DMS53 treated with DMSO at 0.1 percent for 48 hours (cell line): ENCODE results near the gene CDKN3.
"Not testable (repeated sequence)": the region's sequence is repeated elsewhere in the genome, so short reads cannot be mapped to it uniquely, and the experiment has no call there.

Experiments used
- DNase-seq: peaks from one replicate; lab custom pipeline; 2025; ENCODE audit not compliant: unreplicated experiment; lab: John Stamatoyannopoulos, UW

Gene CDKN3

GRCh38 chr14:54453990-54454389 is 57.2 kb downstream of the CDKN3 start:
- DNase-seq = not testable (repeated sequence)

GRCh38 chr14:54455363-54455762 is 58.6 kb downstream of the CDKN3 start:
- no peak for DNase-seq

- DNase-seq = not testable (repeated sequence)
Observed at GRCh38 chr14:54456820-54457608, 60.2 kb downstream of the CDKN3 start.

GRCh38 chr14:54457609-54457996 is 60.8 kb downstream of the CDKN3 start:
- no peak for DNase-seq

GRCh38 chr14:54458536-54458935 is 61.7 kb downstream of the CDKN3 start:
- not testable (repeated sequence) for DNase-seq

GRCh38 chr14:54459106-54459505 is 62.3 kb downstream of the CDKN3 start:
- no peak for DNase-seq

- DNase-seq = no peak
Observed at GRCh38 chr14:54462048-54462447, 65.2 kb downstream of the CDKN3 start.

- no peak for DNase-seq
Observed at GRCh38 chr14:54465654-54466053, 68.8 kb downstream of the CDKN3 start.

GRCh38 chr14:54467280-54467679 is 70.5 kb downstream of the CDKN3 start:
- no peak for DNase-seq
